GM12878 (cell line): ENCODE measurements around the gene CDC123. TPM values are rescaled to one million over a fixed set of nuclear protein-coding genes. Genes with fewer than 3 reads are reported as not detected.

Source experiments
- ATAC-seq: fragments of 200-7000 bp; cut with Tn5 transposase; 3 replicates; pipeline ENCODE4 v1.9.1; 2020; ENCODE audit warnings: mild to moderate bottlenecking, moderate library complexity
- BruUV-seq: library from RNA; stranded (reverse); fragments of 400-500 nt; replicated peaks from 2 replicates; lab custom pipeline; 2021; lab: Mats Ljungman, UMichigan
- CTCF ChIA-PET: fragments of 300-600 bp; sonication (Branson Sonifier 250); formaldehyde crosslinking; extraction: SDS; loops from one replicate; lab custom pipeline; 2021; ENCODE audit warnings: inconsistent platforms; lab: Yijun Ruan, JAX
- POLR2A ChIA-PET: fragments of 350-600 bp; formaldehyde crosslinking; extraction: SDS; loops from one replicate; lab custom pipeline; 2021; ENCODE audit warnings: inconsistent platforms; lab: Charles Lee
- RAD21 ChIA-PET: fragments of 300-600 bp; sonication (Branson Sonifier 250); formaldehyde crosslinking; loops from one replicate; lab custom pipeline; 2023; ENCODE audit warnings: antibody characterized with exemption; ENCODE audit not compliant: unreplicated experiment; lab: Charles Lee
- SMC1A ChIA-PET: fragments of 300-600 bp; sonication (Branson Sonifier 250); formaldehyde crosslinking; loops from one replicate; lab custom pipeline; 2023; ENCODE audit not compliant: unreplicated experiment, uncharacterized antibody; lab: Charles Lee
- DNase-seq: peaks from one replicate; pipeline ENCODE4 v3.0.0-alpha.2; 2011; ENCODE audit warnings: low read depth, low spot score
- FAIRE-seq: peaks from 3 replicates; lab custom pipeline; 2011; peaks lifted over from hg19 to GRCh38; lab: Jason Lieb, UNC
- H2AFZ ChIP-seq: 2 replicates; pipeline ENCODE4 v1.6.0; 2011; ENCODE audit warnings: low read depth, low read length, control low read depth; ENCODE audit not compliant: control insufficient read depth
- H3K27ac ChIP-seq: 2 replicates; pipeline ENCODE4 v1.5.1; 2011; ENCODE audit warnings: control low read depth; ENCODE audit not compliant: control insufficient read depth, insufficient read depth
- H3K27me3 ChIP-seq, 2 experiments: replicated peaks in 1 of 2; 2 replicates each; pipeline versions ENCODE4 v1.6.0 to v1.6.1; 2011; ENCODE audit warnings: low read length in 1 of 2; ENCODE audit not compliant: control insufficient read depth in 2 of 2, insufficient read depth in 2 of 2
- H3K36me3 ChIP-seq, 2 experiments: 2 replicates each; pipeline ENCODE4 v1.5.1; 2011; ENCODE audit warnings: low read length in 1 of 2; ENCODE audit not compliant: control insufficient read depth in 2 of 2, insufficient read depth in 2 of 2
- H3K4me1 ChIP-seq: 2 replicates; pipeline ENCODE4 v1.6.1; 2011; ENCODE audit warnings: mild to moderate bottlenecking, low read length, moderate library complexity, mixed read lengths; ENCODE audit not compliant: control insufficient read depth, insufficient read depth
- H3K4me2 ChIP-seq: 2 replicates; pipeline ENCODE4 v1.6.0; 2011; ENCODE audit warnings: control low read depth; ENCODE audit not compliant: control insufficient read depth, insufficient read depth
- H3K4me3 ChIP-seq: fragments of 200-600 bp; sonication (generic); 2 replicates; pipeline ENCODE4 v1.5.1; 2016
- H3K79me2 ChIP-seq: 2 replicates; pipeline ENCODE4 v1.6.0; 2011; ENCODE audit warnings: low read length; ENCODE audit not compliant: control insufficient read depth, insufficient read depth
- H3K9ac ChIP-seq: 2 replicates; pipeline ENCODE4 v1.8.0; 2011; ENCODE audit warnings: low read length, control low read depth, mixed read lengths; ENCODE audit not compliant: control insufficient read depth, insufficient read depth
- H3K9me3 ChIP-seq: replicated peaks from 3 replicates; pipeline ENCODE4 v1.5.1; 2011; ENCODE audit warnings: mild to moderate bottlenecking, low read length; ENCODE audit not compliant: control insufficient read depth, insufficient read depth
- H4K20me1 ChIP-seq: 2 replicates; pipeline ENCODE4 v1.6.0; 2011; ENCODE audit not compliant: control insufficient read depth, insufficient read depth
- PAX8 ChIP-seq: fragments of 450-650 bp; IDR thresholded peaks from 2 replicates; pipeline ENCODE4 v1.6.1; 2017; ENCODE audit warnings: mild to moderate bottlenecking, moderate library complexity
- POLR2AphosphoS2 ChIP-seq: IDR thresholded peaks from 2 replicates; pipeline ENCODE4 v1.6.1; 2011; ENCODE audit warnings: low read depth, mild to moderate bottlenecking, low read length, improper control_type of control experiment, moderate library complexity
- PRDM15 ChIP-seq: fragments of 450-650 bp; formaldehyde crosslinking; IDR thresholded peaks from 2 replicates; pipeline ENCODE4 v1.4.0; 2020; ENCODE audit warnings: mild to moderate bottlenecking, moderate library complexity
- RFX5 ChIP-seq: IDR thresholded peaks from 2 replicates; pipeline ENCODE4 v1.6.1; 2011; ENCODE audit warnings: low read depth, low read length, improper control_type of control experiment
- SUPT20H ChIP-seq: IDR thresholded peaks from 2 replicates; pipeline ENCODE4 v1.6.1; 2011; ENCODE audit warnings: low read depth, mild to moderate bottlenecking, low read length, moderate library complexity, borderline replicate concordance; ENCODE audit not compliant: control insufficient read depth
- ZNF384 ChIP-seq: IDR thresholded peaks from 2 replicates; pipeline ENCODE4 v1.6.1; 2012; ENCODE audit warnings: low read depth, mild to moderate bottlenecking, low read length, improper control_type of control experiment, borderline replicate concordance
- ZNF592 ChIP-seq: fragments of 450-650 bp; IDR thresholded peaks from 2 replicates; pipeline ENCODE4 v1.6.1; 2017; ENCODE audit warnings: mild to moderate bottlenecking, moderate library complexity
- ZNF687 ChIP-seq: fragments of 450-650 bp; IDR thresholded peaks from 2 replicates; pipeline ENCODE4 v1.6.1; 2017; ENCODE audit warnings: mild to moderate bottlenecking, moderate library complexity
- WGBS: methylation state at CpG from one replicate; pipeline ENCODE4 v1.1.6; 2016; ENCODE audit warnings: low lambda C conversion rate; ENCODE audit not compliant: insufficient replicate concordance, insufficient coverage; ENCODE audit errors: missing lambda C conversion rate; 5-methylcytosine and 5-hydroxymethylcytosine counted together
- in situ Hi-C: fragments of 300-500 bp; cut with MboI; formaldehyde crosslinking; loops from 9 replicates; pipeline ENCODE4 v1.14.3; 2018; ENCODE audit warnings: mixed read lengths
- intact Hi-C: fragments of 100-400 bp; cut with micrococcal nuclease; formaldehyde crosslinking; loops from one replicate; pipeline ENCODE4 v1.14.2; 2022; ENCODE audit not compliant: unreplicated experiment
- polyA plus RNA-seq, 11 experiments: library from polyadenylated mRNA; depleted of rRNA in 4 of 11; unstranded in 6 of 11; stranded (reverse) in 5 of 11; fragments of >200 nt; fragmentation: Nextera tagmentation in 4 of 11; fragmentation: Illumina TruSeq in 1 of 11; extraction: Ambion mirVana in 4 of 11; extraction: Trizol in 1 of 11; gene quantifications; 1 replicate in 1 of 11; 2 replicates in 10 of 11; pipeline versions ENCODE4 v1.2.1 to v1.2.3, GENCODE V29; 2011 to 2016; ENCODE audit warnings: inconsistent platforms in 2 of 11, missing spikeins in 2 of 11, low read depth in 1 of 11
- total RNA-seq, 4 experiments: library from RNA; depleted of rRNA in 3 of 4; stranded (reverse); fragments of >200 nt in 3 of 4; fragmentation: Illumina TruSeq in 1 of 4; extraction: Trizol in 1 of 4; gene quantifications; 2 replicates each; pipeline versions ENCODE4 v1.2.1 to v1.2.3, GENCODE V29; 2013 to 2021
- TF ChIP-seq, protein P1 (sequence below): IDR thresholded peaks from 2 replicates; pipeline ENCODE4 v1.6.1; 2011; ENCODE audit warnings: borderline replicate concordance, low read depth, mild to moderate bottlenecking, moderate library complexity, mixed read lengths, low read length; ENCODE audit not compliant: insufficient read depth; ENCODE audit errors: extremely low read length

Gene CDC123
- total and polyA plus RNA-seq, 10 of the 15 experiments (the other 5 are each of a cell fraction or from before 2014, with no cell fraction given) = 128 to 360 (median 209) TPM

- POLR2A ChIA-PET = no interaction called here
- no peak overlapping the region for H3K4me2 ChIP-seq
- DNase-seq (no peak), ATAC-seq (no peak), FAIRE-seq (no peak)
- WGBS = 89% methylated on average over 14 of the region's 14 CpGs
- no peaks in the 10 kb centered on the region for H4K20me1 ChIP-seq
- SMC1A ChIA-PET = interaction anchor here (0.7 kb wide), 1 partner anchor 39 kb away, joined by 3 read pairs; the partner anchor contains the start of genes CDC123 and NUDT5
- no peaks in the 10 kb centered on the region for H3K4me1 ChIP-seq
- H3K9ac ChIP-seq = no peak overlapping the region
- H3K4me3 ChIP-seq = no peak overlapping the region
- H3K36me3 ChIP-seq = peaks cover 2 to 13% of the 10 kb centered on the region in 2 experiments; a peak in 2 of 4 replicates
- no peaks in the 10 kb centered on the region for H3K79me2 ChIP-seq
- TF ChIP-seq PAX8 = no peak
- TF ChIP-seq ZNF687 = no peak
- no peak for TF ChIP-seq ZNF384
- TF ChIP-seq, protein P1, sequence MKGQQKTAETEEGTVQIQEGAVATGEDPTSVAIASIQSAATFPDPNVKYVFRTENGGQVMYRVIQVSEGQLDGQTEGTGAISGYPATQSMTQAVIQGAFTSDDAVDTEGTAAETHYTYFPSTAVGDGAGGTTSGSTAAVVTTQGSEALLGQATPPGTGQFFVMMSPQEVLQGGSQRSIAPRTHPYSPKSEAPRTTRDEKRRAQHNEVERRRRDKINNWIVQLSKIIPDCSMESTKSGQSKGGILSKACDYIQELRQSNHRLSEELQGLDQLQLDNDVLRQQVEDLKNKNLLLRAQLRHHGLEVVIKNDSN = no peak
- no peak for TF ChIP-seq POLR2AphosphoS2
- TF ChIP-seq SUPT20H = no peak
- no peak for TF ChIP-seq ZNF592
- TF ChIP-seq PRDM15 (CRISPR knock-in tag) = no peak
- TF ChIP-seq RFX5 = no peak
- H3K9me3 ChIP-seq = no peaks in the 10 kb centered on the region
- no peaks in the 10 kb centered on the region for H3K27me3 ChIP-seq
- intact Hi-C loops (no loop called here), in situ Hi-C loops (no loop called here)
- no TSS peak for BruUV-seq
- H3K27ac ChIP-seq = no peak overlapping the region
- no peak overlapping the region for H2AFZ ChIP-seq
- CTCF ChIA-PET = no interaction called here
- RAD21 ChIA-PET = no interaction called here
These were observed 39.4 kb upstream of the CDC123 start for GRCh38 chr10:12156367-12157123.
